Hematopoietic multipotent progenitor cell treated with erythropoietin and hydrocortisone succinate and interleukin-3 and kit ligand, for 15 days (in vitro differentiated cells): Measurements from ENCODE around the gene TCEAL9.
"Not testable (repeated sequence)": the region's sequence is repeated elsewhere in the genome, so short reads cannot be mapped to it uniquely, and the experiment has no call there.

ENCODE experiments used
- DNase-seq: peaks from one replicate; pipeline ENCODE4 v3.0.0-alpha.2; 2015; ENCODE audit warnings: low spot score

TCEAL9 gene

GRCh38 chrX:103373581-103373980 lies 17.3 kb downstream of the TCEAL9 start:
- DNase-seq: no peak

- DNase-seq: no peak
Observed at GRCh38 chrX:103376118-103376978, 20.0 kb downstream of the TCEAL9 start, which contains the start of gene BEX3. Gene BEX3, plus strand, starts transcription at chrX:103376538. Its CDS starts 984 bp downstream, at chrX:103377522.

GRCh38 chrX:103376979-103377324 lies 20.6 kb downstream of the TCEAL9 start:
- DNase-seq: no peak

GRCh38 chrX:103378990-103379389 lies 22.7 kb downstream of the TCEAL9 start:
- DNase-seq: no peak

GRCh38 chrX:103382877-103383276 lies 26.6 kb downstream of the TCEAL9 start:
- DNase-seq: no peak

GRCh38 chrX:103384672-103385071 lies 28.4 kb downstream of the TCEAL9 start:
- no peak for DNase-seq

- not testable (repeated sequence) for DNase-seq
Observed at GRCh38 chrX:103385283-103385830, 29.1 kb downstream of the TCEAL9 start.

- no peak for DNase-seq
Observed at GRCh38 chrX:103386332-103386731, 30.0 kb downstream of the TCEAL9 start.

GRCh38 chrX:103393487-103393886 lies 37.2 kb downstream of the TCEAL9 start:
- no peak for DNase-seq

- no peak for DNase-seq
Observed at GRCh38 chrX:103396186-103396585, 39.9 kb downstream of the TCEAL9 start.

- DNase-seq: no peak
Observed at GRCh38 chrX:103396660-103397059, 40.4 kb downstream of the TCEAL9 start.

- DNase-seq: no peak
Observed at GRCh38 chrX:103397707-103398106, 41.4 kb downstream of the TCEAL9 start.

GRCh38 chrX:103398421-103398864 lies 42.1 kb downstream of the TCEAL9 start:
- no peak for DNase-seq

- DNase-seq: no peak
Observed at GRCh38 chrX:103399744-103400143, 43.4 kb downstream of the TCEAL9 start.

- no peak for DNase-seq
Observed at GRCh38 chrX:103400931-103401330, 44.6 kb downstream of the TCEAL9 start.

- DNase-seq: peak; percentile 6
Observed at GRCh38 chrX:103404231-103405008, 48.1 kb downstream of the TCEAL9 start.

- no peak for DNase-seq
Observed at GRCh38 chrX:103405009-103405333, 48.7 kb downstream of the TCEAL9 start.

GRCh38 chrX:103406256-103406655 lies 50.0 kb downstream of the TCEAL9 start:
- DNase-seq: no peak

GRCh38 chrX:103407776-103408175 lies 51.5 kb downstream of the TCEAL9 start:
- DNase-seq: no peak
